ENCODE data around the gene MIF. TPM values are rescaled to one million over a fixed set of nuclear protein-coding genes. Genes with fewer than 3 reads are reported as not detected.
"Not testable (repeated sequence)": the region's sequence is repeated elsewhere in the genome, so short reads cannot be mapped to it uniquely, and the experiment has no call there.

The MIF gene
- total RNA-seq, 1 donor from 2014 or later = 308 TPM

DNA sequence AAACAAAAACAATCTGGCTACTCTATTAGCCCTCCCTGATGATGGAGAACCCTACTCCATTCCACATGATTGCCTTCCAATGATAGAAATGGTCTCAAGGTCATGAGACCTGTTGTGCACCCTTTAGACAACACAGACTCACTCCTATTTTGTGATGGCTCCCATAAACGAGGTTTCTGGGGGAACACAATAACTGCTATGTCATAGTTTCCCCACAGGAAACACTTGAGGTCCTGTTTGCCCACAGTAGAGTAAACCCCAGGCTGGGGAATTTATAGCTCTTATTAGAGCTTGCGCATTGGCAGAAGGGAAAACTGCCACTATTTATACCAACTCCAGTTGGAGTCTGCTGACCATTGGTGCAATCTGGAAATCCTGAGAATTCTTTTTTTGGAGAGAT is 28.7 kb downstream of the MIF start:
- DNase-seq (no peak), ATAC-seq (ENCODE audit: low read depth) (no peak)
- Mint-ChIP-seq H3K27me3 (no peaks in the 10 kb centered on the region), H3K27ac (no peak overlapping the region), H3K4me1 (no peaks in the 10 kb centered on the region), H3K4me3 (no peak overlapping the region), H3K9me3 (peaks cover 6% of the 10 kb centered on the region), H3K36me3 (ENCODE audit: low read depth) (peaks cover 41% of the 10 kb centered on the region)
- POLR2A ChIA-PET = no interaction called here
- intact Hi-C loops (cut with micrococcal nuclease) = no loop called here
- TF ChIP-seq, protein P1, sequence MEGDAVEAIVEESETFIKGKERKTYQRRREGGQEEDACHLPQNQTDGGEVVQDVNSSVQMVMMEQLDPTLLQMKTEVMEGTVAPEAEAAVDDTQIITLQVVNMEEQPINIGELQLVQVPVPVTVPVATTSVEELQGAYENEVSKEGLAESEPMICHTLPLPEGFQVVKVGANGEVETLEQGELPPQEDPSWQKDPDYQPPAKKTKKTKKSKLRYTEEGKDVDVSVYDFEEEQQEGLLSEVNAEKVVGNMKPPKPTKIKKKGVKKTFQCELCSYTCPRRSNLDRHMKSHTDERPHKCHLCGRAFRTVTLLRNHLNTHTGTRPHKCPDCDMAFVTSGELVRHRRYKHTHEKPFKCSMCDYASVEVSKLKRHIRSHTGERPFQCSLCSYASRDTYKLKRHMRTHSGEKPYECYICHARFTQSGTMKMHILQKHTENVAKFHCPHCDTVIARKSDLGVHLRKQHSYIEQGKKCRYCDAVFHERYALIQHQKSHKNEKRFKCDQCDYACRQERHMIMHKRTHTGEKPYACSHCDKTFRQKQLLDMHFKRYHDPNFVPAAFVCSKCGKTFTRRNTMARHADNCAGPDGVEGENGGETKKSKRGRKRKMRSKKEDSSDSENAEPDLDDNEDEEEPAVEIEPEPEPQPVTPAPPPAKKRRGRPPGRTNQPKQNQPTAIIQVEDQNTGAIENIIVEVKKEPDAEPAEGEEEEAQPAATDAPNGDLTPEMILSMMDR (IDR thresholded peaks at IDR 0.05) = no peak
- CTCF ChIA-PET = no interaction called here

DNA sequence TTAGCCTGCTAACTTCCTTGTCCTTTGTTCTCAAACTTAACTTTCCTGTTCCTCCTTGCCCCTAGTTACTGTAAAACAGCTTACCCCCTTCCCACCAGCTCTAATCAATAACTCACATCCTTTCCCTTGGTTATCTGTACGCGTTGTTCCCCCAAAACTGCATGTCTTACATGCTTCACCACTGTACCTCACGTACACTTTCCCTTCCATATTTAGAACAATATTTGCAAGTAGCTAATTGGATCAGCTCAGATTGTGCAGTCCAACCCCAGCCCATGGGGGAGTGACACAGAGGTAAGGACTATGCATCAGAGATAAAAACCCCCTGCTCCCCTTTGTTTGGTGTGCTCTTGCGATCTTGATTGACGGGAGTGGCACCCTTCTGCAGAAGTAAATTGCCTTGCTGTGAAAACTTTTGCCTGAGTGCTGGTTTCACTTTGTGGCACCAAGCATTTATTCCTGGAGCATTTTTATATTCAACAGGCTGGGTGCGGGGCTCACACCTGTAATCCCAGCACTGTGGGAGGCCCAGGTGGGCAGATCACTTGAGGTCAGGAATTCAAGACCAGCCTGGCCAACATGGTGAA is 30.9 kb downstream of the MIF start:
- ATAC-seq (ENCODE audit: low read depth) = no peak
- H3K27me3 Mint-ChIP-seq = no peaks in the 10 kb centered on the region
- peaks cover 10% of the 10 kb centered on the region for H3K4me1 Mint-ChIP-seq
- CTCF ChIA-PET = no interaction called here
- DNase-seq = no peak
- intact Hi-C loops (cut with micrococcal nuclease) = no loop called here
- peaks cover 6% of the 10 kb centered on the region for H3K9me3 Mint-ChIP-seq
- TF ChIP-seq, protein P1 (IDR thresholded peaks at IDR 0.05) = no peak
- no peak overlapping the region for H3K4me3 Mint-ChIP-seq
- H3K36me3 Mint-ChIP-seq (ENCODE audit: low read depth) = peaks cover 47% of the 10 kb centered on the region
- POLR2A ChIA-PET = interaction anchor here (0.6 kb wide), 1 partner anchor 54 kb away, joined by 6 read pairs; no protein-coding TSS in a partner anchor
- no peak overlapping the region for H3K27ac Mint-ChIP-seq

DNA sequence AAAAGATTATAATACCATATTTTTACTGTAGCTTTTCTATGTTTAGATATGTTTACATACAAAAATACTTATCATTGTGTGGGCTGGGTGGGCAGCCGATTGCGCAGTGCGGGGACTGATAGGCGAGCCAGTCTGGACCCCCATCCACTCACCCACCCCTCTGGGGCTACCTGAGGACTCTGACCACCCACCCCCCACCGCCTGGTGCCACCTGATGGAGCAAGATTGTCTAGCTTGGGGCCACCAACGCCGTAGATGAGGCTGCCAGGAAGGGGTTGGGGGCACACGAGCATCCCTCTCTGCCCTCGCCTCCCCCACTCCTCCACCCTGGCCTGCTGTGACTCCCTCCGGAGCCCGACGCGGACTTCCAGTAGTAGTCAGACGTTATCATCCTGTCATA is 32.4 kb downstream of the MIF start:
- Mint-ChIP-seq H3K27me3 (no peaks in the 10 kb centered on the region), H3K4me3 (no peak overlapping the region), H3K4me1 (peaks cover 10% of the 10 kb centered on the region), H3K27ac (no peak overlapping the region), H3K36me3 (ENCODE audit: low read depth) (peaks cover 50% of the 10 kb centered on the region), H3K9me3 (peaks cover 11% of the 10 kb centered on the region)
- intact Hi-C loops (cut with micrococcal nuclease) = no loop called here
- TF ChIP-seq, protein P1 (IDR thresholded peaks at IDR 0.05) = no peak
- ChIA-PET POLR2A (interaction anchor here (0.7 kb wide), 1 partner anchor 508 kb away, joined by 3 read pairs; no protein-coding TSS in a partner anchor), CTCF (no interaction called here)
- DNase-seq (no peak), ATAC-seq (ENCODE audit: low read depth) (no peak)

DNA sequence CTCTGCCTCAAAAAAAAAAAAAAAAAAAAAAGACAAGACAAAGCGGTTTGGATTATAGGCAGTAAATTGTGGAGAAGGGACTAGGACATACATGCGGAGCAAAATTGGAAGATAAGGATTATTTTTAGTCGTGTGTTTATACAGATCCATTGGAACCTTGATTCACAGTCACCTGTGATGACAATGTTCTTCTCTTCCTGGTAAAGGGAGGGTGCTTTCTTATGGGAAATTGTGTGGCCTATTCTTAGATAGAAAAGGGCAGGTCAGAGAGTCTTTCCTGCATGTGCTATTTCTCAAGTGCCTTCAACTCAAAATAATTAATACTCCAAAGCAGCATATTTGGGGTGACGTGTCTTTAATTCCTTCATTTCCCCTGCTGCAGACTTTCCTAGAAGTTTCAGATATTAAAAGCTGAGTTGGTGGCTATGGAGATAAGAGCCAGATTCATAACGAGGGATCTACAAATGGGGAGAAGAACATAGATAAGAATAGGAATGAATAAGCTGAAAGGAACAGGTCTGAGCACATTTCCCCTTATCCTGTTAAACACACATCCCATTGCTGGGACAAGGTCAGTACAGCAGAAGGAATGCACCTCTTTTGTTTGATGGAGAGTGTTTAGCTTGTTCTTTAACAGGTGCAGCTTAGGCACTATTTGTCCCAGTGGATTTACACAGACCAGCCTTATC is 44.3 kb downstream of the MIF start:
- no peaks in the 10 kb centered on the region for H3K4me1 Mint-ChIP-seq
- ChIA-PET CTCF (no interaction called here), POLR2A (no interaction called here)
- no peak for DNase-seq
- no peaks in the 10 kb centered on the region for H3K9me3 Mint-ChIP-seq
- H3K4me3 Mint-ChIP-seq = no peak overlapping the region
- intact Hi-C loops (cut with micrococcal nuclease) = no loop called here
- no peak for ATAC-seq (ENCODE audit: low read depth)
- TF ChIP-seq, protein P1 (IDR thresholded peaks at IDR 0.05) = no peak
- no peak overlapping the region for H3K27ac Mint-ChIP-seq
- peaks cover 2% of the 10 kb centered on the region for H3K27me3 Mint-ChIP-seq
- H3K36me3 Mint-ChIP-seq (ENCODE audit: low read depth) = no peaks in the 10 kb centered on the region

DNA sequence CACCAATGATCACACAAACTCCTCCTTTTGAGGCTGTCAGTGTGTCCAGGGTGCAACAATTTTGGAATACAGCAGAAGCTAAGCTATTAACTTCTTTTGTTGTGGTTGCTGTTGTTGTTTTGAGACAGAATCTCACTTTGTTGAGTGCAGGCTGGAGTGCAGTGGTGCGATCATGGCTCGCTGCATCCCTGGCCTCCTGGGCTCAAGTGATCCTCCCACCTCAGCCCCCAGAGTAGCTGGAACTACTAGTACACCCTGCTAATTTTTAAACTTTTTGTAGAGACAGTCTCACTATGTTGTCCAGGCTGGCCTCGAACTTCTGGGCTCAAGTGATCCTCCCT is 44.8 kb downstream of the MIF start:
- no peak for ATAC-seq (ENCODE audit: low read depth)
- TF ChIP-seq, protein P1 (IDR thresholded peaks at IDR 0.05) = no peak
- CTCF ChIA-PET = no interaction called here
- no peak for DNase-seq
- Mint-ChIP-seq H3K27me3 (peaks cover 2% of the 10 kb centered on the region), H3K36me3 (ENCODE audit: low read depth) (no peaks in the 10 kb centered on the region), H3K27ac (no peak overlapping the region), H3K9me3 (no peaks in the 10 kb centered on the region), H3K4me1 (no peaks in the 10 kb centered on the region), H3K4me3 (no peak overlapping the region)
- POLR2A ChIA-PET = no interaction called here
- intact Hi-C loops (cut with micrococcal nuclease) = no loop called here

DNA sequence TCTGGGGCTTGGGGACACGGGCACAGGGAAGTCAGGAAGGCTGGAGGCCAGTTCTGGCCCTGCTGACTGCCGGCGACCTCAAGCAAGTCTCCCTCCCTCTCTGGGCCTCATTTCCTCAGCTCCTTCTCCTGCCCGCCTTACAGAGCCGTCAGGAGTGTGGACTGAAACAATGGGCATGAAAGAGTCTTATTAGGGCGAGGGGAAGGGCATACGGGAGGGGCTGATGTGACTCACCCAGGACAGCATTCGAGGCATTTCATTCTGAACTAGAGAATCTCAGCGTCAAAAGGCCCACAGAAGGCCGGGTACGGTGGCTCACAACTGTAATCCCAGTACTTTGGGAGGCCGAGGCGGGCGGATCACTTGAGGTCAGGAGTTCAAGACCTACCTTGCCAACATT is 46.0 kb downstream of the MIF start:
- H3K36me3 Mint-ChIP-seq (ENCODE audit: low read depth); DNase-seq; H3K4me1 Mint-ChIP-seq; POLR2A ChIA-PET; CTCF ChIA-PET; ATAC-seq (ENCODE audit: low read depth); H3K4me3 Mint-ChIP-seq; H3K27me3 Mint-ChIP-seq; H3K9me3 Mint-ChIP-seq; H3K27ac Mint-ChIP-seq; intact Hi-C loops (cut with micrococcal nuclease): not testable (repeated sequence)
